Retinal pigment epithelial cell (primary cell): Measurements from ENCODE around the gene KMT5B.

Experiments
- DNase-seq: peaks from one replicate; pipeline ENCODE4 v3.0.0-alpha.2; 2010; ENCODE audit warnings: low read depth
- H3K4me3 ChIP-seq: 2 replicates; pipeline ENCODE4 v1.5.1; 2011; ENCODE audit warnings: mild to moderate bottlenecking, low read length, control low read depth, moderate library complexity
- CTCF ChIP-seq: conservative IDR thresholded peaks from 2 replicates; pipeline ENCODE4 v1.5.1; 2011; ENCODE audit warnings: low read depth, low read length, control low read depth, inconsistent platforms

Gene KMT5B

GRCh38 chr11:68146010-68146540, 67.0 kb downstream of the KMT5B start:
- TF ChIP-seq CTCF: no peak
- DNase-seq: no peak
- no peak overlapping the region for H3K4me3 ChIP-seq

GRCh38 chr11:68145120-68145866, 67.8 kb downstream of the KMT5B start:
- no peak for TF ChIP-seq CTCF
- DNase-seq: no peak
- no peak overlapping the region for H3K4me3 ChIP-seq

GRCh38 chr11:68143310-68143689, 69.8 kb downstream of the KMT5B start:
- DNase-seq: no peak
- no peak for TF ChIP-seq CTCF

GRCh38 chr11:68142441-68143309, 70.4 kb downstream of the KMT5B start:
- no peak for TF ChIP-seq CTCF
- H3K4me3 ChIP-seq: no peak overlapping the region
- DNase-seq: no peak

More at GRCh38 chr11:68143310-68143689, 69.8 kb downstream of the KMT5B start:
- H3K4me3 ChIP-seq: no peak overlapping the region

- H3K4me3 ChIP-seq: no peak overlapping the region
- TF ChIP-seq CTCF: no peak
- DNase-seq: no peak
Observed at GRCh38 chr11:68142028-68142412, 71.1 kb downstream of the KMT5B start.

GRCh38 chr11:68141246-68142027, 71.7 kb downstream of the KMT5B start:
- DNase-seq: no peak
- no peak overlapping the region for H3K4me3 ChIP-seq
- no peak for TF ChIP-seq CTCF
